Spleen (tissue), 11 donors: ENCODE results near the gene LDLRAD1. TPM values are rescaled to one million over a fixed set of nuclear protein-coding genes. Genes with fewer than 3 reads are reported as not detected.
"Not testable (repeated sequence)": the region's sequence is repeated elsewhere in the genome, so short reads cannot be mapped to it uniquely, and the experiment has no call there.

Experiments used
- DNase-seq: peaks from one replicate; pipeline ENCODE4 v3.0.0-alpha.2; 2020
- H3K27ac ChIP-seq, 8 donors: fragments of 200-600 bp; sonication (generic) in 7 of 8; 1 replicate in 4 of 8; 2 replicates in 4 of 8; pipeline versions ENCODE4 v1.5.0 to v1.8.0; 2016 to 2021; ENCODE audit warnings: inconsistent platforms in 4 of 8, mild to moderate bottlenecking in 4 of 8, moderate library complexity in 1 of 8
- H3K27me3 ChIP-seq, 7 donors: fragments of 200-600 bp; sonication (generic) in 6 of 7; replicated peaks in 1 of 7; 1 replicate in 4 of 7; 2 replicates in 3 of 7; pipeline versions ENCODE4 v1.5.0 to v1.8.0; 2016 to 2021; ENCODE audit warnings: inconsistent platforms in 3 of 7, mild to moderate bottlenecking in 1 of 7
- H3K36me3 ChIP-seq, 6 donors: fragments of 200-600 bp; sonication (generic) in 5 of 6; 1 replicate in 4 of 6; 2 replicates in 2 of 6; pipeline versions ENCODE4 v1.5.0 to v1.8.0; 2016 to 2021; ENCODE audit warnings: inconsistent platforms in 2 of 6
- H3K4me1 ChIP-seq, 6 donors: fragments of 200-600 bp; sonication (generic) in 5 of 6; 1 replicate in 3 of 6; 2 replicates in 3 of 6; pipeline versions ENCODE4 v1.5.0 to v1.8.0; 2016 to 2021; ENCODE audit warnings: inconsistent platforms in 3 of 6
- H3K4me3 ChIP-seq, 8 donors: fragments of 200-600 bp; sonication (generic) in 7 of 8; 1 replicate in 4 of 8; 2 replicates in 4 of 8; pipeline versions ENCODE4 v1.5.0 to v1.8.0; 2016 to 2021; ENCODE audit warnings: inconsistent platforms in 4 of 8, mild to moderate bottlenecking in 4 of 8, moderate library complexity in 2 of 8
- H3K9me3 ChIP-seq, 8 donors: fragments of 200-600 bp; sonication (generic) in 7 of 8; 1 replicate in 4 of 8; 2 replicates in 4 of 8; pipeline versions ENCODE4 v1.5.0 to v1.8.0; 2016 to 2021; ENCODE audit warnings: inconsistent platforms in 4 of 8
- POLR2A ChIP-seq, 3 donors: fragments of 450-650 bp; IDR thresholded peaks; one replicate each; pipeline ENCODE4 v1.5.1; 2017; ENCODE audit warnings: antibody characterized with exemption in 3 of 3, mild to moderate bottlenecking in 1 of 3
- POLR2AphosphoS5 ChIP-seq, 3 donors: sonication (generic); formaldehyde crosslinking; IDR thresholded peaks; one replicate each; pipeline ENCODE4 v1.5.1; 2017; ENCODE audit warnings: antibody characterized with exemption in 3 of 3
- WGBS, 5 donors: extraction: QIAGEN DNeasy Blood & Tissue Kit in 3 of 5; methylation state at CpG; one replicate each; pipeline versions ENCODE4 v1.1.5 to v1.1.7; 2013 to 2018; 5-methylcytosine and 5-hydroxymethylcytosine counted together
- intact Hi-C: fragments of 100-400 bp; cut with DNase I; formaldehyde crosslinking; loops from one replicate; pipeline ENCODE4 v1.15.0; 2023; ENCODE audit warnings: low total_unique reads
- polyA plus RNA-seq, 3 donors: library from polyadenylated mRNA; stranded (reverse); fragments of 200-250 nt; gene quantifications; one replicate each; pipeline ENCODE4 v1.2.1, GENCODE V29; 2013
- total RNA-seq, 7 donors: library from RNA; depleted of rRNA in 3 of 7; stranded (reverse); fragments of >200 nt in 3 of 7; fragmentation: NEBNext Ultra II Directional in 4 of 7; extraction: Animal tissue kit (Norgen Biotek cat#: 25700) in 4 of 7; gene quantifications; one replicate each; pipeline versions ENCODE4 v1.1.0 to v1.2.1, GENCODE V29; 2016 to 2021
- TF ChIP-seq, protein P1 (sequence below), 11 experiments: fragments of 200-600 bp in 7 of 11; fragments of 450-650 bp in 4 of 11; sonication (generic) in 4 of 11; IDR thresholded peaks in 8 of 11; conservative IDR thresholded peaks in 3 of 11; 1 replicate in 7 of 11; 2 replicates in 4 of 11; pipeline versions ENCODE4 v1.4.0 to v1.8.0; 2016 to 2021; ENCODE audit warnings: antibody characterized with exemption in 11 of 11, inconsistent platforms in 4 of 11, mild to moderate bottlenecking in 1 of 11
- donor health status: healthy with polysubstance abuse.
- donor health status: DM: no; HTN: no; CAD: no; lungs with moderate emphysema.
- donor health status: DM: no; HTN: no; CAD: no.
- donor health status: Bipolar disorder and iron deficiency.
- donor health status: healthy.
- donor health status: DM: no; HTN: no; CAD: no.
- donor health status: DM: yes; HTN: yes; CAD: no.

LDLRAD1 gene
- total and polyA plus RNA-seq, 10 donors = not detected

DNA sequence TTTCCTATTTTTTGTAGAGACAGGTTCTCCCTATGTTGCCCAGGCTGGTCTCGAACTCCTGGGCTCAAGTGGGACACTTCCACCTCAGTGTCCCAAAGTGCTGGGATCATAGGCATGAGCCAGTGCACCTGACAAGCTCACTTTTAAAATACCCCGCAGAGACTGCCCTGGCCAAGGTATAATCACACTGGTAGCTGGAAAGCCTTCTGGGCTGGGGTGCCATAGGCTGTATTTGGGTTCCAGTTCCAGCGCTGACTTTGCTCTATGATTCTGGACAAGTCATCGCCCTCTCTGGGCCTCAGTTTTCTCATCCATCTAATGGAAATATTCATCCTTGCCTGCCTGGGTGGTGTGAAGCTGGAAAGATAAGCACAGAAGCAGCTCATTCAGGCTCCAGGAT is 10.4 kb downstream of the LDLRAD1 start:
- no peaks in the 10 kb centered on the region for H3K9me3 ChIP-seq
- no peak for DNase-seq
- H3K27ac ChIP-seq = no peak overlapping the region
- intact Hi-C loops = no loop called here
- no peaks in the 10 kb centered on the region for H3K4me1 ChIP-seq
- H3K27me3 ChIP-seq = peaks cover 0 to 21% (median 0%) of the 10 kb centered on the region in 7 donors
- TF ChIP-seq, protein P1, sequence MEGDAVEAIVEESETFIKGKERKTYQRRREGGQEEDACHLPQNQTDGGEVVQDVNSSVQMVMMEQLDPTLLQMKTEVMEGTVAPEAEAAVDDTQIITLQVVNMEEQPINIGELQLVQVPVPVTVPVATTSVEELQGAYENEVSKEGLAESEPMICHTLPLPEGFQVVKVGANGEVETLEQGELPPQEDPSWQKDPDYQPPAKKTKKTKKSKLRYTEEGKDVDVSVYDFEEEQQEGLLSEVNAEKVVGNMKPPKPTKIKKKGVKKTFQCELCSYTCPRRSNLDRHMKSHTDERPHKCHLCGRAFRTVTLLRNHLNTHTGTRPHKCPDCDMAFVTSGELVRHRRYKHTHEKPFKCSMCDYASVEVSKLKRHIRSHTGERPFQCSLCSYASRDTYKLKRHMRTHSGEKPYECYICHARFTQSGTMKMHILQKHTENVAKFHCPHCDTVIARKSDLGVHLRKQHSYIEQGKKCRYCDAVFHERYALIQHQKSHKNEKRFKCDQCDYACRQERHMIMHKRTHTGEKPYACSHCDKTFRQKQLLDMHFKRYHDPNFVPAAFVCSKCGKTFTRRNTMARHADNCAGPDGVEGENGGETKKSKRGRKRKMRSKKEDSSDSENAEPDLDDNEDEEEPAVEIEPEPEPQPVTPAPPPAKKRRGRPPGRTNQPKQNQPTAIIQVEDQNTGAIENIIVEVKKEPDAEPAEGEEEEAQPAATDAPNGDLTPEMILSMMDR (IDR thresholded peaks at IDR 0.05 in 8 of 11, conservative IDR thresholded peaks at IDR 0.05 in 3 of 11) = no peak
- no peak for TF ChIP-seq POLR2AphosphoS5 (IDR thresholded peaks at IDR 0.05)
- TF ChIP-seq POLR2A (IDR thresholded peaks at IDR 0.05) = no peak
- 87 to 93% (median 92%) methylated on average over 4 of the region's 4 CpGs for WGBS, 5 donors
- no peaks in the 10 kb centered on the region for H3K36me3 ChIP-seq
- no peak overlapping the region for H3K4me3 ChIP-seq

DNA sequence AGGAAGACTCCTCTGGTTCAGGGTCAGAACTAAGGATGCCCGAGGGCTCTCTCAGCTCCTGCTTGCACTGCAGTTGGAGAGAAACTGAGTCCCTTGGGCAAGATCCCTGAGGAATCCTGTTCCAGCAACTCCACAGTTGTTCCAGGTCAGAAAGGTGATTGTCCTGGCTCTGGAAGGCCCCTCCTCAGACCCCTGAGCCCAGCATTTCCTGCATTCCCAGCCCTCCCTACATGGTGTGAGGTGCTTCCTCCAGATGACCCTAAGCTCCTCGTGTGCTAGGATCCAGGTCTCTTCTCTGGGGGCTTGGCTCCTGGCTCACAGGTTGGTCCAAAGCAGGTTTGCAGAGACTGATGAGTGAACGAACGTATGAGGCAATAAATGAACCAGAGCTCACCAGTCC is 11.5 kb downstream of the LDLRAD1 start:
- 69 to 83% (median 74%) methylated on average over 4 of the region's 4 CpGs for WGBS, 5 donors

DNA sequence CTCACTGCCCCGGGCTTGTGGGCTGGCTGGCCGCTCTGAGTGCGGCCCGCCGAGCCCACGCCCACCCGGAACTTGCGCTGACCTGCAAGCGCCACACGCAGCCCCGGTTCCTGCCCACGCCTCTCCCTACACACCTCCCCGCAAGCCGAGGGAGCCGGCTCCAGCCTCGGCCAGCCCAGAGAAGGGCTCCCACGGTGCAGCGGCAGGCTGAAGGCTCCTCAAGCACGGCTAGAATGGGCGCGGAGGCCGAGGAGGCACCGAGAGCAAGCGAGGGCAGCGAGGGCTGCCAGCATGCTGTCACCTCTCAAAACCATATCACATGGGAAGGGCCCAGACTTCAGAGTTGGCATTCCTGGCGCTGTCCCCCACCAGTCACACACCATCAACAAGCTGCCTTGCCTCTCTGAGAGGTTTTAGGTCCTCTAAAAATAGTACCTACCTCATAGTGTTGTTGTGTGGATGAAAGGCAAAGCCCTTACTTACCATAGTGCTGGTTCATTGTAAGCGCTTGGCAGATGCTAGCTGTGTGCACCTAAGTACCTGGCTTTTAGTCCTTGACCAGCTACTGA is 13.4 kb downstream of the LDLRAD1 start:
- TF ChIP-seq POLR2AphosphoS5 (IDR thresholded peaks at IDR 0.05) = no peak
- TF ChIP-seq, protein P1 (IDR thresholded peaks at IDR 0.05 in 8 of 11, conservative IDR thresholded peaks at IDR 0.05 in 3 of 11) = no peak
- TF ChIP-seq POLR2A (IDR thresholded peaks at IDR 0.05) = no peak
- Histone ChIP-seq H3K27me3 (peaks cover 0 to 19% (median 0%) of the 10 kb centered on the region in 7 donors), H3K4me3 (no peak overlapping the region), H3K4me1 (no peaks in the 10 kb centered on the region), H3K9me3 (no peaks in the 10 kb centered on the region), H3K36me3 (no peaks in the 10 kb centered on the region), H3K27ac (no peak overlapping the region)
- intact Hi-C loops = no loop called here
- WGBS, 5 donors = 94 to 97% (median 96%) methylated on average over 22 to 27 of the region's 27 CpGs
- DNase-seq = no peak

More for the DNA sequence above, 11.5 kb downstream of the LDLRAD1 start:
- H3K27ac ChIP-seq = no peak overlapping the region
- intact Hi-C loops = no loop called here
- H3K36me3 ChIP-seq = no peaks in the 10 kb centered on the region
- H3K27me3 ChIP-seq = peaks cover 0 to 19% (median 0%) of the 10 kb centered on the region in 7 donors
- H3K4me1 ChIP-seq = no peaks in the 10 kb centered on the region
- TF ChIP-seq POLR2AphosphoS5 (IDR thresholded peaks at IDR 0.05) (no peak), POLR2A (IDR thresholded peaks at IDR 0.05) (no peak)
- TF ChIP-seq, protein P1 (IDR thresholded peaks at IDR 0.05 in 8 of 11, conservative IDR thresholded peaks at IDR 0.05 in 3 of 11) = no peak
- H3K9me3 ChIP-seq = no peaks in the 10 kb centered on the region
- no peak for DNase-seq
- H3K4me3 ChIP-seq = no peak overlapping the region

DNA sequence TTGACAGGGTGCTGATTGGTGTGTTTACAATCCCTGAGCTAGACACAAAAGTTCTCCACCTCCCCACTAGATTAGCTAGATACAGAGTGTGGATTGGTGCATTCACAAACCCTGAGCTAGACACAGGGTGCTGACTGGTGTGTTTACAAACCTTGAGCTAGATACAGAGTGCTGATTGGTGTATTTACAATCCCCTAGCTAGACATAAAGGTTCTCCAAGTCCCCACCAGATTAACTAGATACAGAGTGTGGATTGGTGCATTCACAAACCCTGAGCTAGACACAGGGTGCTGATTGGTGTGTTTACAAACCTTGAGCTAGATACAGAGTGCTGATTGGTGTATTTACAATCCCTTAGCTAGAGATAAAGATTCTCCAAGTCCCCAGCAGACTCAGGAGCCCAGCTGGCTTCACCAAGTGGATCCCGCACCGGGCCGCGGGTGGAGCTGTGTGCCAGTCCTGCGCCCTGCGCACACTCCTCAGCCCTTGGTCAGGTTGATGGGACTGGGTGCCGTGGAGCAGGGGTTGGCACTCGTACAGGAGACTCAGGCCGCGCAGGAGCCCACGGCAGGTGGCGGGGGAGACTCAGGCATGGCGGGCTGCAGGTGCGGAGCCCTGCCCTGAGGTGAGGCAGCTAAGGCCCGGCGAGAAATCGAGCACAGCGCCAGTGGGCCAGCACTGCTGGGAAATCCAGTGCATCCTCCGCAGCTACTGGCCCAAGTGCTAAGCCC is 14.1 kb downstream of the LDLRAD1 start:
- WGBS, 5 donors = 92 to 95% (median 95%) methylated on average over 11 to 19 of the region's 19 CpGs
- not testable (repeated sequence) for H3K36me3 ChIP-seq

More for the DNA sequence above, 14.1 kb downstream of the LDLRAD1 start:
- H3K9me3 ChIP-seq, H3K27ac ChIP-seq, intact Hi-C loops, DNase-seq, H3K4me1 ChIP-seq, H3K4me3 ChIP-seq: not testable (repeated sequence)
- peaks cover 0 to 19% (median 0%) of the 10 kb centered on the region in 7 donors for H3K27me3 ChIP-seq
